Regular cardiac myocyte (primary cell): ENCODE data around the gene PTHLH. TPM values are rescaled to one million over a fixed set of nuclear protein-coding genes. Genes with fewer than 3 reads are reported as not detected.

ENCODE experiments used
- total RNA-seq: library from RNA; depleted of rRNA; stranded (reverse); fragments of >200 nt; gene quantifications from 2 replicates; pipeline ENCODE4 v1.2.3, GENCODE V29; 2014

The PTHLH gene
- total RNA-seq = 4.2 and 10.2 TPM in 2 replicates

GRCh38 chr12:27972721-27973120, at the start of gene PTHLH:
Gene PTHLH (minus strand): TSS chr12:27972733. CDS start chr12:27969494, 3,239 bp downstream.

Other genes starting within 250 kb of the PTHLH start
- 25.9 and 26.6 TPM in 2 replicates for gene KLHL42, start 192.5 kb downstream of the PTHLH start, total RNA-seq
- not detected in 2 replicates for gene MANSC4, start 192.5 kb downstream of the PTHLH start, total RNA-seq
- 35.3 and 57.8 TPM in 2 replicates for gene CCDC91, start 217.7 kb upstream of the PTHLH start, total RNA-seq